ENCODE results near the gene AVPI1.

AVPI1 gene

DNA sequence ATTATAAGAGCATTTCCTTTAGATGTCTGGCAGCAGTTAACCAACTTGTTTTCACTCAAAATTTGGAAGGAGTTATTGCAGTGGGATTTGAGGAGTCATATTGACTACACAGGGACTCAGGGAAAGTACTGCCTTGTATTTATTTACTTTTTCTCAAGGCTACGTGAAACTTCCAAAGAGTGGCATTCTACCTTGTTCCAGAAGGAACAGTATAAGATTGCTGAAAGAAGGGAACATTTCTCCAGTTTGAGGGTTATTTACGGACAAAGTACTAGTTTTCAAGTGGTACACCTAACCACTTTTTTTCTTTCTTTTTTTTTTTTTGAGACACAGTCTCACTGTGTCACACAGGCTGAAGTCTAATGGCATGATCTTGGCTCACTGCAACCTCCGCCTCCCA lies 58.8 kb downstream of the AVPI1 start:
- TF ChIP-seq, protein P1, sequence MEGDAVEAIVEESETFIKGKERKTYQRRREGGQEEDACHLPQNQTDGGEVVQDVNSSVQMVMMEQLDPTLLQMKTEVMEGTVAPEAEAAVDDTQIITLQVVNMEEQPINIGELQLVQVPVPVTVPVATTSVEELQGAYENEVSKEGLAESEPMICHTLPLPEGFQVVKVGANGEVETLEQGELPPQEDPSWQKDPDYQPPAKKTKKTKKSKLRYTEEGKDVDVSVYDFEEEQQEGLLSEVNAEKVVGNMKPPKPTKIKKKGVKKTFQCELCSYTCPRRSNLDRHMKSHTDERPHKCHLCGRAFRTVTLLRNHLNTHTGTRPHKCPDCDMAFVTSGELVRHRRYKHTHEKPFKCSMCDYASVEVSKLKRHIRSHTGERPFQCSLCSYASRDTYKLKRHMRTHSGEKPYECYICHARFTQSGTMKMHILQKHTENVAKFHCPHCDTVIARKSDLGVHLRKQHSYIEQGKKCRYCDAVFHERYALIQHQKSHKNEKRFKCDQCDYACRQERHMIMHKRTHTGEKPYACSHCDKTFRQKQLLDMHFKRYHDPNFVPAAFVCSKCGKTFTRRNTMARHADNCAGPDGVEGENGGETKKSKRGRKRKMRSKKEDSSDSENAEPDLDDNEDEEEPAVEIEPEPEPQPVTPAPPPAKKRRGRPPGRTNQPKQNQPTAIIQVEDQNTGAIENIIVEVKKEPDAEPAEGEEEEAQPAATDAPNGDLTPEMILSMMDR (IDR thresholded peaks at IDR 0.05; ENCODE audit: low read depth, low read length) = no peak
- no peak overlapping the region for H3K4me3 ChIP-seq (replicated peaks in 1 of 2; ENCODE audit: low read depth in 2 of 2, low read length in 2 of 2)
- DNase-seq (ENCODE audit: low read depth in 2 of 2) = no peak

DNA sequence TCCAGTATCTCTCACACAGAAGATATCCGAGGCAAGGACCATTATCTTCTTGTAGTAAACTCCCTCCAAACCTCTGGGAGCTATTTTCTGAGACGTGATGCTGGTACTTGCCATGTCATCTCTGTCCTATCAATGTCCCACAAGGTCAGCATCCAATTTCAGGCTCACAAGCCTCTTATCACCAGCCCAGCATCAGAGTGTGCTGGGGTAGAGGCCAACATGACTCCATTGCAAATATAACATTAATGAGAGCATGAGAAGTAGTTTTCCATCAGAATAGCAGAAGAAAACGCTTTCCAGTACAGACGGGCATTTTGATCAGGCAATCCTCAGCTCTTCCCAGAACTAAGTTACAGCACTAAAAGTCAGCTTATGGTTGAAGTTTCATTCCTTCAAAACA lies 59.3 kb downstream of the AVPI1 start:
- no peak for DNase-seq (ENCODE audit: low read depth in 2 of 2)
- TF ChIP-seq, protein P1 (IDR thresholded peaks at IDR 0.05; ENCODE audit: low read depth, low read length) = no peak
- H3K4me3 ChIP-seq (replicated peaks in 1 of 2; ENCODE audit: low read depth in 2 of 2, low read length in 2 of 2) = no peak overlapping the region
